T-helper 2 cell treated with Interferon-gamma antibody and Interleukin-4, amounts not matched to agents 5 μg/mL and 100 μg/mL, for 36 hours (primary cell): ENCODE results near the gene CRYBA4.
A peak's percentile ranks its signal among the peaks of the same experiment; 100 is the strongest.

ENCODE experiments used
- DNase-seq: peaks from one replicate; pipeline ENCODE4 v3.0.0; 2021; ENCODE audit warnings: low spot score
- H3K27ac Mint-ChIP-seq: one replicate; pipeline ENCODE4 v1.8.0; 2021; ENCODE audit warnings: mild to moderate bottlenecking, mixed read lengths
- H3K27me3 Mint-ChIP-seq: one replicate; pipeline ENCODE4 v1.8.0; 2021; ENCODE audit warnings: low read depth, mixed read lengths
- H3K36me3 Mint-ChIP-seq: one replicate; pipeline ENCODE4 v1.8.0; 2021; ENCODE audit warnings: low read depth, mixed read lengths
- H3K4me1 Mint-ChIP-seq: one replicate; pipeline ENCODE4 v1.8.0; 2021; ENCODE audit warnings: low read depth, mixed read lengths
- H3K4me3 Mint-ChIP-seq: one replicate; pipeline ENCODE4 v1.8.0; 2022; ENCODE audit warnings: mild to moderate bottlenecking, moderate library complexity, mixed read lengths
- H3K9me3 Mint-ChIP-seq: one replicate; pipeline ENCODE4 v1.8.0; 2021; ENCODE audit warnings: mixed read lengths

Gene CRYBA4

GRCh38 chr22:26648528-26649388, 27.0 kb downstream of the CRYBA4 start:
- DNase-seq = no peak
- no peaks in the 10 kb centered on the region for H3K9me3 Mint-ChIP-seq
- peaks cover 11% of the 10 kb centered on the region for H3K27me3 Mint-ChIP-seq
- H3K4me1 Mint-ChIP-seq = peaks cover 57% of the 10 kb centered on the region
- H3K4me3 Mint-ChIP-seq = peak overlapping the region; percentile 73
- H3K27ac Mint-ChIP-seq = peak overlapping the region; percentile 9
- H3K36me3 Mint-ChIP-seq = no peaks in the 10 kb centered on the region

- Mint-ChIP-seq H3K27me3 (peaks cover 22% of the 10 kb centered on the region), H3K4me1 (peaks cover 42% of the 10 kb centered on the region), H3K27ac (no peak overlapping the region), H3K36me3 (no peaks in the 10 kb centered on the region), H3K4me3 (no peak overlapping the region), H3K9me3 (no peaks in the 10 kb centered on the region)
- no peak for DNase-seq
Measured at GRCh38 chr22:26650722-26651421, 29.1 kb downstream of the CRYBA4 start.

GRCh38 chr22:26651815-26652214, 30.1 kb downstream of the CRYBA4 start:
- Mint-ChIP-seq H3K27ac (no peak overlapping the region), H3K4me3 (no peak overlapping the region), H3K36me3 (no peaks in the 10 kb centered on the region), H3K27me3 (peaks cover 22% of the 10 kb centered on the region), H3K9me3 (no peaks in the 10 kb centered on the region), H3K4me1 (peaks cover 33% of the 10 kb centered on the region)
- DNase-seq = no peak

- Mint-ChIP-seq H3K27ac (peak within 1 kb of the TSS; percentile 81), H3K36me3 (no peaks in the 10 kb centered on the region), H3K4me3 (peak within 1 kb of the TSS; percentile 87)
Measured at GRCh38 chr22:26656891-26657851, 35.4 kb downstream of the CRYBA4 start, which contains the start of gene MIAT. Gene MIAT, plus strand, starts transcription at chr22:26657588.

GRCh38 chr22:26658161-26658560, 36.4 kb downstream of the CRYBA4 start:
- peak overlapping the region; percentile 87 for H3K4me3 Mint-ChIP-seq
- H3K27me3 Mint-ChIP-seq = peaks cover 19% of the 10 kb centered on the region
- peaks cover 27% of the 10 kb centered on the region for H3K4me1 Mint-ChIP-seq
- no peaks in the 10 kb centered on the region for H3K36me3 Mint-ChIP-seq
- H3K27ac Mint-ChIP-seq = peak overlapping the region; percentile 81
- no peak for DNase-seq
- no peaks in the 10 kb centered on the region for H3K9me3 Mint-ChIP-seq

More at GRCh38 chr22:26656891-26657851, 35.4 kb downstream of the CRYBA4 start, which contains the start of gene MIAT:
- Mint-ChIP-seq H3K4me1 (peaks cover 27% of the 10 kb centered on the region), H3K9me3 (no peaks in the 10 kb centered on the region), H3K27me3 (peaks cover 20% of the 10 kb centered on the region)
- peak; percentile 70 for DNase-seq

- Mint-ChIP-seq H3K4me1 (peaks cover 27% of the 10 kb centered on the region), H3K9me3 (no peaks in the 10 kb centered on the region), H3K27ac (peak overlapping the region; percentile 81), H3K4me3 (peak overlapping the region; percentile 87), H3K36me3 (peaks cover under 1% of the 10 kb centered on the region), H3K27me3 (peaks cover 13% of the 10 kb centered on the region)
- peak; percentile 85 for DNase-seq
Measured at GRCh38 chr22:26658671-26659478, 37.1 kb downstream of the CRYBA4 start.

- H3K27ac Mint-ChIP-seq = no peak overlapping the region
- DNase-seq = no peak
- H3K9me3 Mint-ChIP-seq = no peaks in the 10 kb centered on the region
- peaks cover 36% of the 10 kb centered on the region for H3K4me1 Mint-ChIP-seq
- peaks cover 6% of the 10 kb centered on the region for H3K36me3 Mint-ChIP-seq
- H3K27me3 Mint-ChIP-seq = peaks cover 5% of the 10 kb centered on the region
- H3K4me3 Mint-ChIP-seq = no peak overlapping the region
Measured at GRCh38 chr22:26660356-26660755, 38.6 kb downstream of the CRYBA4 start.

GRCh38 chr22:26660961-26661578, 39.3 kb downstream of the CRYBA4 start:
- Mint-ChIP-seq H3K4me1 (peaks cover 41% of the 10 kb centered on the region), H3K4me3 (no peak overlapping the region), H3K9me3 (no peaks in the 10 kb centered on the region), H3K36me3 (peaks cover 6% of the 10 kb centered on the region), H3K27ac (peak overlapping the region; percentile 64), H3K27me3 (peaks cover 2% of the 10 kb centered on the region)
- DNase-seq = no peak

GRCh38 chr22:26662160-26662559, 40.4 kb downstream of the CRYBA4 start:
- H3K4me1 Mint-ChIP-seq = peaks cover 41% of the 10 kb centered on the region
- H3K27ac Mint-ChIP-seq = no peak overlapping the region
- no peaks in the 10 kb centered on the region for H3K9me3 Mint-ChIP-seq
- DNase-seq = no peak
- peaks cover 2% of the 10 kb centered on the region for H3K27me3 Mint-ChIP-seq
- H3K36me3 Mint-ChIP-seq = peaks cover 6% of the 10 kb centered on the region
- no peak overlapping the region for H3K4me3 Mint-ChIP-seq

- H3K4me3 Mint-ChIP-seq = no peak overlapping the region
- H3K27me3 Mint-ChIP-seq = no peaks in the 10 kb centered on the region
- peak overlapping the region; percentile 8 for H3K27ac Mint-ChIP-seq
- peaks cover 35% of the 10 kb centered on the region for H3K4me1 Mint-ChIP-seq
- no peaks in the 10 kb centered on the region for H3K9me3 Mint-ChIP-seq
- DNase-seq = no peak
- peaks cover 6% of the 10 kb centered on the region for H3K36me3 Mint-ChIP-seq
Measured at GRCh38 chr22:26663374-26663923, 41.7 kb downstream of the CRYBA4 start.

- no peak for DNase-seq
- Mint-ChIP-seq H3K27ac (no peak overlapping the region), H3K9me3 (no peaks in the 10 kb centered on the region), H3K27me3 (no peaks in the 10 kb centered on the region), H3K4me1 (peaks cover 38% of the 10 kb centered on the region), H3K4me3 (no peak overlapping the region), H3K36me3 (peaks cover 15% of the 10 kb centered on the region)
Measured at GRCh38 chr22:26665813-26666231, 44.1 kb downstream of the CRYBA4 start.

- H3K9me3 Mint-ChIP-seq = no peaks in the 10 kb centered on the region
- no peak for DNase-seq
- H3K4me1 Mint-ChIP-seq = peaks cover 44% of the 10 kb centered on the region
- no peak overlapping the region for H3K4me3 Mint-ChIP-seq
- H3K27ac Mint-ChIP-seq = no peak overlapping the region
- H3K36me3 Mint-ChIP-seq = peaks cover 17% of the 10 kb centered on the region
- H3K27me3 Mint-ChIP-seq = no peaks in the 10 kb centered on the region
Measured at GRCh38 chr22:26667140-26667539, 45.4 kb downstream of the CRYBA4 start.
